Gastrocnemius medialis (tissue), 4 donors: Measurements from ENCODE around the gene WFS1. TPM values are rescaled to one million over a fixed set of nuclear protein-coding genes. Genes with fewer than 3 reads are reported as not detected.

Experiments used
- ATAC-seq, 2 donors: fragments of 150-250 bp; one replicate each; pipeline ENCODE4 v1.9.1; 2016
- DNase-seq, 2 donors: peaks; one replicate each; pipeline ENCODE4 v3.0.0-alpha.2; 2019
- H3K27ac ChIP-seq, 4 donors: fragments of 200-600 bp; sonication (generic); 1 replicate in 1 of 4; 2 replicates in 3 of 4; pipeline ENCODE4 v1.5.1; 2016 to 2018; ENCODE audit warnings: mild to moderate bottlenecking in 2 of 4, moderate library complexity in 1 of 4
- H3K27me3 ChIP-seq, 3 donors: fragments of 200-600 bp; sonication (generic) in 2 of 3; 1 replicate in 1 of 3; 2 replicates in 2 of 3; pipeline versions ENCODE4 v1.5.1 to v1.6.0; 2016 to 2019; ENCODE audit warnings: mild to moderate bottlenecking in 1 of 3, moderate library complexity in 1 of 3
- H3K36me3 ChIP-seq, 2 donors: fragments of 200-600 bp; sonication (generic) in 1 of 2; one replicate each; pipeline ENCODE4 v1.5.1; 2017 to 2018
- H3K4me1 ChIP-seq, 2 donors: fragments of 200-600 bp; sonication (generic) in 1 of 2; one replicate each; pipeline ENCODE4 v1.5.1; 2016 to 2017; ENCODE audit warnings: mild to moderate bottlenecking in 2 of 2
- H3K4me3 ChIP-seq, 4 donors: fragments of 200-600 bp; sonication (generic) in 3 of 4; 1 replicate in 1 of 4; 2 replicates in 3 of 4; pipeline ENCODE4 v1.5.1; 2016 to 2019; ENCODE audit warnings: mild to moderate bottlenecking in 2 of 4
- H3K9me3 ChIP-seq, 3 donors: fragments of 200-600 bp; sonication (generic) in 2 of 3; 1 replicate in 1 of 3; 2 replicates in 2 of 3; pipeline ENCODE4 v1.5.1; 2016 to 2019
- POLR2A ChIP-seq, 2 donors: fragments of 450-650 bp; IDR thresholded peaks; one replicate each; pipeline ENCODE4 v1.6.1; 2017; ENCODE audit warnings: antibody characterized with exemption in 2 of 2, mild to moderate bottlenecking in 2 of 2, moderate library complexity in 2 of 2
- in situ Hi-C, 4 donors: fragments of 200-750 bp; cut with MboI; loops; one replicate each; pipeline versions ENCODE4 v1.15.0 to v1.8.0; 2017; ENCODE audit warnings: low sequenced_read_pairs in 4 of 4
- intact Hi-C: fragments of 100-400 bp; cut with DNase I; formaldehyde crosslinking; loops from one replicate; pipeline ENCODE4 v1.15.1; 2023; ENCODE audit warnings: low total_unique reads
- total RNA-seq, 4 donors: library from RNA; depleted of rRNA; stranded (reverse); fragments of >200 nt; gene quantifications; one replicate each; pipeline versions ENCODE4 v1.1.0 to v1.2.3, GENCODE V29; 2016
- TF ChIP-seq, protein P1 (sequence below), 5 experiments: fragments of 450-650 bp in 3 of 5; fragments of 200-600 bp in 2 of 5; sonication (generic) in 2 of 5; IDR thresholded peaks in 4 of 5; conservative IDR thresholded peaks in 1 of 5; 1 replicate in 4 of 5; 2 replicates in 1 of 5; pipeline ENCODE4 v1.5.1; 2016 to 2019; ENCODE audit warnings: antibody characterized with exemption in 5 of 5, mild to moderate bottlenecking in 3 of 5, moderate library complexity in 3 of 5

Gene WFS1
- total RNA-seq, 4 donors from 2014 or later = 13.6 to 23.7 (median 15.6) TPM

DNA sequence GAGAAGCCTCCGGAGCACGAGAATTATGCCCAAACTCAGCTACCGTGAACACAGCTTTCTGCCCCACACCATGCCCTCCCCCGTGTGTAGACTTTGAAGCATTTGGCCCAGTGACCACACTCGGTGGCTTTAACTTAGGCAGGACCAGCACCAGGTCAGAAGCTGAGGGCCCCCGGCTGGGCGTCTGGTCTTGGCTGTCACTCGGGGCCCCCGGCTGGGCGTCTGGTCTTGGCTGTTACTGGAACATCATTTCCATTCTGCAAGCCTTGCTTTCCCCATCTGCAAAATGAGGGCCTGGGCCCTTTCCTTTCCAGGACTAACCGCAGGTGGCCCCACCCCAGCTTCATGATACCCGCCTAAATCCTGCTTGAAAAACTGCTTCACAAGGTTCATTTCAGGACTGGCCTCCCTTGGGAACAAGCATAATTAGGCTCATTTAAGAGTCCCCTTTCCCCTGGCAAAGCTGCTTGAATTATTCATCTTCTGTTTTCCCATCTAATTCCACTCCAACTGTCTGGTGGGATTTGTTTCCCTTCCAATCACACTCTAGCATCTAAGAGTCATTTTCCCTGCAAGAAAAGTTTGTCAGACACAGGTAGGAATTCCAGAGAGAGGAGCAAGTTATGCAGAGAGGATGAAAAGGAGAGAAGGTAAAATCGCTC is 82.5 kb downstream of the WFS1 start:
- no peaks in the 10 kb centered on the region for H3K9me3 ChIP-seq
- no peak for TF ChIP-seq POLR2A (IDR thresholded peaks at IDR 0.05)
- TF ChIP-seq, protein P1, sequence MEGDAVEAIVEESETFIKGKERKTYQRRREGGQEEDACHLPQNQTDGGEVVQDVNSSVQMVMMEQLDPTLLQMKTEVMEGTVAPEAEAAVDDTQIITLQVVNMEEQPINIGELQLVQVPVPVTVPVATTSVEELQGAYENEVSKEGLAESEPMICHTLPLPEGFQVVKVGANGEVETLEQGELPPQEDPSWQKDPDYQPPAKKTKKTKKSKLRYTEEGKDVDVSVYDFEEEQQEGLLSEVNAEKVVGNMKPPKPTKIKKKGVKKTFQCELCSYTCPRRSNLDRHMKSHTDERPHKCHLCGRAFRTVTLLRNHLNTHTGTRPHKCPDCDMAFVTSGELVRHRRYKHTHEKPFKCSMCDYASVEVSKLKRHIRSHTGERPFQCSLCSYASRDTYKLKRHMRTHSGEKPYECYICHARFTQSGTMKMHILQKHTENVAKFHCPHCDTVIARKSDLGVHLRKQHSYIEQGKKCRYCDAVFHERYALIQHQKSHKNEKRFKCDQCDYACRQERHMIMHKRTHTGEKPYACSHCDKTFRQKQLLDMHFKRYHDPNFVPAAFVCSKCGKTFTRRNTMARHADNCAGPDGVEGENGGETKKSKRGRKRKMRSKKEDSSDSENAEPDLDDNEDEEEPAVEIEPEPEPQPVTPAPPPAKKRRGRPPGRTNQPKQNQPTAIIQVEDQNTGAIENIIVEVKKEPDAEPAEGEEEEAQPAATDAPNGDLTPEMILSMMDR (IDR thresholded peaks at IDR 0.05 in 4 of 5, conservative IDR thresholded peaks at IDR 0.05 in 1 of 5) = no peak
- H3K36me3 ChIP-seq = no peaks in the 10 kb centered on the region
- in situ Hi-C loops = no loop called here
- no peak for DNase-seq
- H3K27ac ChIP-seq = no peak overlapping the region
- no peak for ATAC-seq
- no peak overlapping the region for H3K4me3 ChIP-seq
- no peaks in the 10 kb centered on the region for H3K4me1 ChIP-seq
- peaks cover 10 to 21% (median 12%) of the 10 kb centered on the region in 3 donors for H3K27me3 ChIP-seq
- intact Hi-C loops = no loop called here

Other genes starting within 250 kb of the WFS1 start
- under 1 TPM in 1 of 4 donors, not detected in 3; 0.62 TPM for gene JAKMIP1, start 69.3 kb upstream of the WFS1 start, total RNA-seq
- gene PPP2R2C, start 202.8 kb downstream of the WFS1 start, total RNA-seq = 1 to 10 TPM in 1 of 4 donors, under 1 TPM in 3; 0.44 to 2.7 (median 0.62) TPM